ENCODE measurements around the gene SNX21.
"Not testable (repeated sequence)": the region's sequence is repeated elsewhere in the genome, so short reads cannot be mapped to it uniquely, and the experiment has no call there.

Gene SNX21

DNA sequence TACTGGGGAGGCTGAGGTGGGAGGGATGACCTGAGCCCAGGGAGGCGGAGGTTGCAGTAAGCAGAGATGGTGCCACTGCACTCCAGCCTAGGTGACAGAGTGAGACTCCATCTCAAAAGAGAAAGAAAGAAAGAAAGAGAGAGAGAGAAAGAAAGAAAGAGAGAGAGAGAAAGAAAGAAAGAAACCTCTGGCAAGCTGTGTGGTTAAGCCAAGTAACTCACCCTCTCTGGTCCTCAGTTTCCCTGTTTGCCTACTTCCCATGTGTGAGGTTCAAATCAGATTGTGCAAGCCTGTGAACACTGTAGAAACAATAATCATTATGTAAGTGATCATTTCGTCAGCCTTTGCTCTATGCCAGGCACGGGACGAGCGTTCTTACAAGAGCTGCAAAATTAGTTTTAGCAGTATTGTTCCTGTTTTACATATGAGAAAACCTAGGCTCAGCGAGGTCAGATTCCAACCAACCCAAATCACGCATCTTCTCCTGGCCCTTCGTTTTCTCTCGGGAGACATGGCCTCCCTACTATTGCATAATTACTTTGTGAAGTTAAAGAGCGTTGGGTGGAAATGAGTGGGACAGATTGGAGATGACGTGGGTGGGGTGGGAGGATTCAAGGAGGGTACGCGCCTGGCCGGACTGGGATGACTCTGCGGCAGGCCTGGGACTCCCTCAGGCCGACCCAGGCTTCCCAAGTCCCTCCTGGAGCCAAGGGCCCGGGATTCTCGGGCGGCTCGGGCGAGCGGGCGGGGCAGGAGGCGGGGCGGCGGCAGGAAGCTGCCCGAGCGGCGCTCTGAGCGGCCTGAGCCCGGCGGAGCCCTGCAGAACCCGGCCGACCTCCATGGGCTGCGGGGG is at the start of gene SNX21:
Gene SNX21 (plus strand): TSS at position 770 of the 853 bp plus-strand sequence. CDS start 121 bp downstream, outside the sequence.
- peak; percentile 52 for DNase-seq (ENCODE audit: extremely low read depth, low read depth)

GRCh38 chr20:45788351-45788750 is 45.2 kb upstream of the SNX21 start:
- TF ChIP-seq, protein P1, sequence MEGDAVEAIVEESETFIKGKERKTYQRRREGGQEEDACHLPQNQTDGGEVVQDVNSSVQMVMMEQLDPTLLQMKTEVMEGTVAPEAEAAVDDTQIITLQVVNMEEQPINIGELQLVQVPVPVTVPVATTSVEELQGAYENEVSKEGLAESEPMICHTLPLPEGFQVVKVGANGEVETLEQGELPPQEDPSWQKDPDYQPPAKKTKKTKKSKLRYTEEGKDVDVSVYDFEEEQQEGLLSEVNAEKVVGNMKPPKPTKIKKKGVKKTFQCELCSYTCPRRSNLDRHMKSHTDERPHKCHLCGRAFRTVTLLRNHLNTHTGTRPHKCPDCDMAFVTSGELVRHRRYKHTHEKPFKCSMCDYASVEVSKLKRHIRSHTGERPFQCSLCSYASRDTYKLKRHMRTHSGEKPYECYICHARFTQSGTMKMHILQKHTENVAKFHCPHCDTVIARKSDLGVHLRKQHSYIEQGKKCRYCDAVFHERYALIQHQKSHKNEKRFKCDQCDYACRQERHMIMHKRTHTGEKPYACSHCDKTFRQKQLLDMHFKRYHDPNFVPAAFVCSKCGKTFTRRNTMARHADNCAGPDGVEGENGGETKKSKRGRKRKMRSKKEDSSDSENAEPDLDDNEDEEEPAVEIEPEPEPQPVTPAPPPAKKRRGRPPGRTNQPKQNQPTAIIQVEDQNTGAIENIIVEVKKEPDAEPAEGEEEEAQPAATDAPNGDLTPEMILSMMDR (IDR thresholded peaks at IDR 0.05; ENCODE audit: low read depth, low read length, missing control alignments), result no peak
- no peak for DNase-seq (ENCODE audit: extremely low read depth, low read depth)
- H3K4me3 ChIP-seq (replicated peaks; ENCODE audit: low read depth, low read length), result no peak overlapping the region

More for the DNA sequence above, at the start of gene SNX21:
- TF ChIP-seq, protein P1 (IDR thresholded peaks at IDR 0.05; ENCODE audit: low read depth, low read length, missing control alignments), result no peak
- H3K4me3 ChIP-seq (replicated peaks; ENCODE audit: low read depth, low read length), result peak within 1 kb of the TSS; percentile 63

GRCh38 chr20:45792317-45793118 is 41.1 kb upstream of the SNX21 start:
- DNase-seq (ENCODE audit: extremely low read depth, low read depth), result no peak
- H3K4me3 ChIP-seq (replicated peaks; ENCODE audit: low read depth, low read length), result peak overlapping the region; percentile 96
- TF ChIP-seq, protein P1 (IDR thresholded peaks at IDR 0.05; ENCODE audit: low read depth, low read length, missing control alignments), result no peak

GRCh38 chr20:45796337-45797065 is 37.1 kb upstream of the SNX21 start:
- TF ChIP-seq, protein P1 (IDR thresholded peaks at IDR 0.05; ENCODE audit: low read depth, low read length, missing control alignments), result no peak
- no peak overlapping the region for H3K4me3 ChIP-seq (replicated peaks; ENCODE audit: low read depth, low read length)
- no peak for DNase-seq (ENCODE audit: extremely low read depth, low read depth)

DNA sequence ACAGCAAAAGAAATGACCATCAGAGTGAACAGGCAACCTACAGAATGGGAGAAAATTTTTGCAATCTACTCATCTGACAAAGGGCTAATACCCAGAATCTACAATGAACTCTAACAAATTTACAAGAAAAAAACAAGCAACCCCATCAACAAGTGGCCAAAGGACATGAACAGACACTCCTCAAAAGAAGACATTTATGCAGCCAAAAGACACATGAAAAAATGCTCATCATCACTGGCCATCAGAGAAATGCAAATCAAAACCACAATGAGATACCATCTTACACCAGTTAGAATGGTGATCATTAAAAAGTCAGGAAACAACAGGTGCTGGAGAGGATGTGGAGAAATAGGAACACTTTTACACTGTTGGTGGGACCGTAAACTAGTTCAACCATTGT is 36.1 kb upstream of the SNX21 start:
- DNase-seq (ENCODE audit: extremely low read depth, low read depth), result not testable (repeated sequence)

DNA sequence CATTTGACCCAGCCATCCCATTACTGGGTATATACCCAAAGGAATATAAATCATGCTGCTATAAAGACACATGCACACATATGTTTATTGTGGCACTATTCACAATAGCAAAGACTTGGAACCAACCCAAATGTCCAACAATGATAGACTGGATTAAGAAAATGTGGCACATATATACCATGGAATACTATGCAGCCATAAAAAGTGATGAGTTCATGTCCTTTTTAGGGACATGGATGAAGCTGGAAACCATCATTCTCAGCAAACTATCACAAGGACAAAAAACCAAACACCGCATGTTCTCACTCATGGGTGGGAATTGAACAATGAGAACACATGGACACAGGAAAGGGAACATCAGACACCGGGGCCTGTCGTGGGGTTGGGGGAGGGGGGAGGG is 35.6 kb upstream of the SNX21 start:
- not testable (repeated sequence) for DNase-seq (ENCODE audit: extremely low read depth, low read depth); H3K4me3 ChIP-seq (replicated peaks; ENCODE audit: low read depth, low read length)

More for the DNA sequence above, 36.1 kb upstream of the SNX21 start:
- not testable (repeated sequence) for H3K4me3 ChIP-seq (replicated peaks; ENCODE audit: low read depth, low read length)

DNA sequence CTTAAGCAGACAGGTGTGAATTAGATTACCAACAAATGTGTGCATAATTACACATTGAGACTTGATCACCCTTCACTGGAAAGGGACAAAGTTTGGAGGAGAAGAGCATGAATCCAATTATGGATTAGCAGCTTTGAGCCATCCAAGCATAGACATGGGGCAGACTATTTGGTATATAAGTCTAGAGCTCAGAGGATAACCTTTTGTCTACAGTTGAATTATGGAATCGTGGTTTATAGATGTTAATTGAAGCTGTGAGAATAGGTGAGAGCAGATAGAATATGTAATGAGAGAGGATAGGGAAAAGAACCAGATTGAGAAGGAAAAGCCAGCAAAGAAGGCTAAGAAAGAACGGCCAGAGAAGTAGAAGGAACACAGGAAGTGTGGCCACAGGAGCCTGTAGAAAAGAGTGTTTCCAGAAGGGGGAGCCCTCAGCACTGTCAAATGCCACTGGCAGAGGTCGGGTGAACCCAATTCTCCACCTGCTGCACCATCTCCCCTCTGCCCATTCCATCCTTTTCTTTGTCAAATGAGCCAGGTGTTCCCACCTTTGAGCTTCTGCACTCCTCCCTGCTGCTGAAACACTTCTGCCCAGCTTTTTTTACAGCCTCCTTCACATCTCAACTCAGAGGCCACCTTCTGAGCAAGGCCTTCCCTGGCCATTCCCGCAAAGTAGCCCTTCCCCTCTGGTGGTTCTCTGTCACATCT is 34.5 kb upstream of the SNX21 start:
- TF ChIP-seq, protein P1 (IDR thresholded peaks at IDR 0.05; ENCODE audit: low read depth, low read length, missing control alignments), result peak; percentile 75
- H3K4me3 ChIP-seq (replicated peaks; ENCODE audit: low read depth, low read length), result no peak overlapping the region
- DNase-seq (ENCODE audit: extremely low read depth, low read depth), result no peak
